K562 (cell line): ENCODE measurements around the gene CDK5R2. TPM values are rescaled to one million over a fixed set of nuclear protein-coding genes. Genes with fewer than 3 reads are reported as not detected.
A peak's percentile ranks its signal among the peaks of the same experiment; 100 is the strongest.

ENCODE experiments used
- BRF1 ChIP-seq: IDR thresholded peaks from 3 replicates; pipeline ENCODE4 v1.6.1; 2011; ENCODE audit warnings: borderline replicate concordance, mild to moderate bottlenecking; ENCODE audit not compliant: insufficient read length; ENCODE audit errors: extremely low read depth
- GABPB1 ChIP-seq: sonication (generic); formaldehyde crosslinking; IDR thresholded peaks from 2 replicates; pipeline ENCODE4 v1.8.0; 2022; ENCODE audit warnings: mild to moderate bottlenecking, missing genetic modification reagents
- MTF1 ChIP-seq: fragments of 250-450 bp; sonication (Bioruptor Pico); IDR thresholded peaks from 2 replicates; pipeline ENCODE4 v1.9.0; 2021; ENCODE audit warnings: moderate library complexity, mild to moderate bottlenecking, inconsistent platforms, borderline replicate concordance
- SNRNP70 ChIP-seq: fragments of 200-400 bp; formaldehyde crosslinking; optimal IDR thresholded peaks from 2 replicates; pipeline ENCODE3; 2017; ENCODE audit warnings: low read depth, low read length
- SPI1 ChIP-seq: IDR thresholded peaks from 2 replicates; pipeline ENCODE4 v1.6.1; 2011; ENCODE audit warnings: low read depth, low read length, control low read depth, borderline replicate concordance
- ZNF785 ChIP-seq: fragments of 250-450 bp; sonication (Bioruptor Pico); IDR thresholded peaks from 2 replicates; pipeline ENCODE4 v1.4.0; 2020; ENCODE audit warnings: mild to moderate bottlenecking
- polyA plus RNA-seq, 8 experiments: library from polyadenylated mRNA; depleted of rRNA in 4 of 8; stranded (reverse) in 5 of 8; unstranded in 3 of 8; fragments of >200 nt; fragmentation: Nextera tagmentation in 2 of 8; fragmentation: Illumina TruSeq in 1 of 8; extraction: Ambion mirVana in 2 of 8; extraction: Trizol in 1 of 8; gene quantifications; 2 replicates each; pipeline versions ENCODE4 v1.2.1 to v1.2.3, GENCODE V29; 2011 to 2014; ENCODE audit warnings: inconsistent platforms in 1 of 8, missing spikeins in 1 of 8
- total RNA-seq, 7 experiments: library from RNA; depleted of rRNA in 6 of 7; stranded (reverse); fragments of >200 nt in 6 of 7; fragmentation: Illumina TruSeq in 2 of 7; extraction: Trizol in 2 of 7; gene quantifications; 2 replicates each; pipeline versions ENCODE4 v1.2.1 to v1.2.3, GENCODE V29; 2011 to 2021; ENCODE audit warnings: low replicate concordance in 1 of 7
- TF ChIP-seq, protein P1 (sequence below), 2 experiments: fragments of 450-650 bp; formaldehyde crosslinking in 1 of 2; IDR thresholded peaks; 2 replicates each; pipeline versions ENCODE4 v1.4.0 to v1.6.1; 2014 to 2020; ENCODE audit warnings: mild to moderate bottlenecking in 2 of 2, borderline replicate concordance in 1 of 2, low read depth in 1 of 2
- TF ChIP-seq, protein P2 (sequence below): fragments of 250-450 bp; sonication (Bioruptor Pico); IDR thresholded peaks from 2 replicates; pipeline ENCODE4 v1.5.0; 2021
- TF ChIP-seq, protein P3 (sequence below): fragments of 250-450 bp; sonication (Bioruptor Pico); IDR thresholded peaks from 2 replicates; pipeline ENCODE4 v1.5.0; 2021; ENCODE audit warnings: mild to moderate bottlenecking, borderline replicate concordance
- TF ChIP-seq, protein P4 (sequence below): fragments of 450-650 bp; IDR thresholded peaks from 2 replicates; pipeline ENCODE4 v1.6.1; 2017; ENCODE audit warnings: antibody characterized with exemption, mild to moderate bottlenecking

Gene CDK5R2
- total and polyA plus RNA-seq, 9 of the 15 experiments (the other 6 are each of a cell fraction or from before 2014, with no cell fraction given) = 0.09 TPM; not detected in 8

DNA sequence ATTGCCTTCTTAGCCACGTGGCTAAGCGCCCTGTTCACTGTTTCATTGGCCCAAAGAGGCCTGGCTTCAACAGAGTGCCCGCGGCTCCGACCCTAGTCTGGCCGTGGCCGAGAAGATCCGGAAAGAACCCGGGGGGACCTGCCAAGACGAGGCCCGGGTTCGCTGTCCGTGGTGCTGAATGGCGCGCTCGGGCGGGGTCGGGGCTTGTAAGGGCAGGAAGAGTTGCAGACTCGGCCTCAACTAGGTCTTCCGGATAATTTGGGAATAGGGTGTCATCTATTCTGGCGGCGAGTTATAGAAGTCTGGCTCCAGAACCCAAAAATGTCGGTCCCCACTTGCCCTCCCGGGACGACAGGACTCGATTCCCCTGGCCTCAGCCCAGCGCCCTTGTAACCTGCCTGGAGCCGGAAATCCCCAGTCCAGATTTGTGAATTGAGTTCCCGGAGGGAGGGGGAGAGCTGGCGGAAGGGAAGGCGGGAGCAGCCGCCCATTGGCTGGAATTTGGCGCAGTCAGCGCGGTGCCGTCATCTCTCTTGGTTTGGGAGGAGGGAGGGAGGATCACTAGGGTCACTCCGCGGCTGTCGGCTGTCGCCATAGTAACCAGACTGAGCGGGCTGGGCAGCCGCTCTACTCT, 3.5 kb downstream of the CDK5R2 start (continued):
- TF ChIP-seq, protein P1, sequence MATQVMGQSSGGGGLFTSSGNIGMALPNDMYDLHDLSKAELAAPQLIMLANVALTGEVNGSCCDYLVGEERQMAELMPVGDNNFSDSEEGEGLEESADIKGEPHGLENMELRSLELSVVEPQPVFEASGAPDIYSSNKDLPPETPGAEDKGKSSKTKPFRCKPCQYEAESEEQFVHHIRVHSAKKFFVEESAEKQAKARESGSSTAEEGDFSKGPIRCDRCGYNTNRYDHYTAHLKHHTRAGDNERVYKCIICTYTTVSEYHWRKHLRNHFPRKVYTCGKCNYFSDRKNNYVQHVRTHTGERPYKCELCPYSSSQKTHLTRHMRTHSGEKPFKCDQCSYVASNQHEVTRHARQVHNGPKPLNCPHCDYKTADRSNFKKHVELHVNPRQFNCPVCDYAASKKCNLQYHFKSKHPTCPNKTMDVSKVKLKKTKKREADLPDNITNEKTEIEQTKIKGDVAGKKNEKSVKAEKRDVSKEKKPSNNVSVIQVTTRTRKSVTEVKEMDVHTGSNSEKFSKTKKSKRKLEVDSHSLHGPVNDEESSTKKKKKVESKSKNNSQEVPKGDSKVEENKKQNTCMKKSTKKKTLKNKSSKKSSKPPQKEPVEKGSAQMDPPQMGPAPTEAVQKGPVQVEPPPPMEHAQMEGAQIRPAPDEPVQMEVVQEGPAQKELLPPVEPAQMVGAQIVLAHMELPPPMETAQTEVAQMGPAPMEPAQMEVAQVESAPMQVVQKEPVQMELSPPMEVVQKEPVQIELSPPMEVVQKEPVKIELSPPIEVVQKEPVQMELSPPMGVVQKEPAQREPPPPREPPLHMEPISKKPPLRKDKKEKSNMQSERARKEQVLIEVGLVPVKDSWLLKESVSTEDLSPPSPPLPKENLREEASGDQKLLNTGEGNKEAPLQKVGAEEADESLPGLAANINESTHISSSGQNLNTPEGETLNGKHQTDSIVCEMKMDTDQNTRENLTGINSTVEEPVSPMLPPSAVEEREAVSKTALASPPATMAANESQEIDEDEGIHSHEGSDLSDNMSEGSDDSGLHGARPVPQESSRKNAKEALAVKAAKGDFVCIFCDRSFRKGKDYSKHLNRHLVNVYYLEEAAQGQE (IDR thresholded peaks at IDR 0.05; ENCODE audit: borderline replicate concordance) = peak; percentile 99
- TF ChIP-seq, protein P1 (CRISPR knock-in tag; IDR thresholded peaks at IDR 0.05; ENCODE audit: low read depth) = peak; percentile 99
- TF ChIP-seq ZNF785 (CRISPR knock-in tag) = no peak
- TF ChIP-seq, protein P2, sequence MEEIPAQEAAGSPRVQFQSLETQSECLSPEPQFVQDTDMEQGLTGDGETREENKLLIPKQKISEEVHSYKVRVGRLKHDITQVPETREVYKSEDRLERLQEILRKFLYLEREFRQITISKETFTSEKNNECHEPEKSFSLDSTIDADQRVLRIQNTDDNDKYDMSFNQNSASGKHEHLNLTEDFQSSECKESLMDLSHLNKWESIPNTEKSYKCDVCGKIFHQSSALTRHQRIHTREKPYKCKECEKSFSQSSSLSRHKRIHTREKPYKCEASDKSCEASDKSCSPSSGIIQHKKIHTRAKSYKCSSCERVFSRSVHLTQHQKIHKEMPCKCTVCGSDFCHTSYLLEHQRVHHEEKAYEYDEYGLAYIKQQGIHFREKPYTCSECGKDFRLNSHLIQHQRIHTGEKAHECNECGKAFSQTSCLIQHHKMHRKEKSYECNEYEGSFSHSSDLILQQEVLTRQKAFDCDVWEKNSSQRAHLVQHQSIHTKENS (CRISPR knock-in tag) = no peak
- TF ChIP-seq GABPB1 (CRISPR knock-in tag) = peak; percentile 14; the same call in 1 of the 2 replicates
- TF ChIP-seq SNRNP70 = no peak
- TF ChIP-seq, protein P3, sequence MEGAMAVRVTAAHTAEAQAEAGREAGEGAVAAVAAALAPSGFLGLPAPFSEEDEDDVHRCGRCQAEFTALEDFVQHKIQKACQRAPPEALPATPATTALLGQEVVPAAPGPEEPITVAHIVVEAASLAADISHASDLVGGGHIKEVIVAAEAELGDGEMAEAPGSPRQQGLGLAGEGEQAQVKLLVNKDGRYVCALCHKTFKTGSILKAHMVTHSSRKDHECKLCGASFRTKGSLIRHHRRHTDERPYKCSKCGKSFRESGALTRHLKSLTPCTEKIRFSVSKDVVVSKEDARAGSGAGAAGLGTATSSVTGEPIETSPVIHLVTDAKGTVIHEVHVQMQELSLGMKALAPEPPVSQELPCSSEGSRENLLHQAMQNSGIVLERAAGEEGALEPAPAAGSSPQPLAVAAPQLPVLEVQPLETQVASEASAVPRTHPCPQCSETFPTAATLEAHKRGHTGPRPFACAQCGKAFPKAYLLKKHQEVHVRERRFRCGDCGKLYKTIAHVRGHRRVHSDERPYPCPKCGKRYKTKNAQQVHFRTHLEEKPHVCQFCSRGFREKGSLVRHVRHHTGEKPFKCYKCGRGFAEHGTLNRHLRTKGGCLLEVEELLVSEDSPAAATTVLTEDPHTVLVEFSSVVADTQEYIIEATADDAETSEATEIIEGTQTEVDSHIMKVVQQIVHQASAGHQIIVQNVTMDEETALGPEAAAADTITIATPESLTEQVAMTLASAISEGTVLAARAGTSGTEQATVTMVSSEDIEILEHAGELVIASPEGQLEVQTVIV (CRISPR knock-in tag) = no peak
- TF ChIP-seq SPI1 = no peak
- TF ChIP-seq, protein P4, sequence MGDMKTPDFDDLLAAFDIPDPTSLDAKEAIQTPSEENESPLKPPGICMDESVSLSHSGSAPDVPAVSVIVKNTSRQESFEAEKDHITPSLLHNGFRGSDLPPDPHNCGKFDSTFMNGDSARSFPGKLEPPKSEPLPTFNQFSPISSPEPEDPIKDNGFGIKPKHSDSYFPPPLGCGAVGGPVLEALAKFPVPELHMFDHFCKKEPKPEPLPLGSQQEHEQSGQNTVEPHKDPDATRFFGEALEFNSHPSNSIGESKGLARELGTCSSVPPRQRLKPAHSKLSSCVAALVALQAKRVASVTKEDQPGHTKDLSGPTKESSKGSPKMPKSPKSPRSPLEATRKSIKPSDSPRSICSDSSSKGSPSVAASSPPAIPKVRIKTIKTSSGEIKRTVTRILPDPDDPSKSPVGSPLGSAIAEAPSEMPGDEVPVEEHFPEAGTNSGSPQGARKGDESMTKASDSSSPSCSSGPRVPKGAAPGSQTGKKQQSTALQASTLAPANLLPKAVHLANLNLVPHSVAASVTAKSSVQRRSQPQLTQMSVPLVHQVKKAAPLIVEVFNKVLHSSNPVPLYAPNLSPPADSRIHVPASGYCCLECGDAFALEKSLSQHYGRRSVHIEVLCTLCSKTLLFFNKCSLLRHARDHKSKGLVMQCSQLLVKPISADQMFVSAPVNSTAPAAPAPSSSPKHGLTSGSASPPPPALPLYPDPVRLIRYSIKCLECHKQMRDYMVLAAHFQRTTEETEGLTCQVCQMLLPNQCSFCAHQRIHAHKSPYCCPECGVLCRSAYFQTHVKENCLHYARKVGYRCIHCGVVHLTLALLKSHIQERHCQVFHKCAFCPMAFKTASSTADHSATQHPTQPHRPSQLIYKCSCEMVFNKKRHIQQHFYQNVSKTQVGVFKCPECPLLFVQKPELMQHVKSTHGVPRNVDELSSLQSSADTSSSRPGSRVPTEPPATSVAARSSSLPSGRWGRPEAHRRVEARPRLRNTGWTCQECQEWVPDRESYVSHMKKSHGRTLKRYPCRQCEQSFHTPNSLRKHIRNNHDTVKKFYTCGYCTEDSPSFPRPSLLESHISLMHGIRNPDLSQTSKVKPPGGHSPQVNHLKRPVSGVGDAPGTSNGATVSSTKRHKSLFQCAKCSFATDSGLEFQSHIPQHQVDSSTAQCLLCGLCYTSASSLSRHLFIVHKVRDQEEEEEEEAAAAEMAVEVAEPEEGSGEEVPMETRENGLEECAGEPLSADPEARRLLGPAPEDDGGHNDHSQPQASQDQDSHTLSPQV = no peak
- no peak for TF ChIP-seq MTF1 (CRISPR knock-in tag)
- no peak for TF ChIP-seq BRF1
